Heart right ventricle (tissue), 16 donors: ENCODE data around the gene LGALS1. TPM values are rescaled to one million over a fixed set of nuclear protein-coding genes. Genes with fewer than 3 reads are reported as not detected.
A peak's percentile ranks its signal among the peaks of the same experiment; 100 is the strongest.

Experiments
- ATAC-seq, 8 donors: fragments of 200-7000 bp; cut with Tn5 transposase; one replicate each; pipeline ENCODE4 v1.9.1; 2020; ENCODE audit warnings: mild to moderate bottlenecking in 8 of 8, moderate library complexity in 8 of 8, moderate number of reproducible peaks in 1 of 8
- DNase-seq, 2 donors: peaks; one replicate each; pipeline ENCODE4 v3.0.0-alpha.2; 2020
- H3K27ac ChIP-seq, 10 donors: fragments of 200-600 bp; sonication (generic) in 2 of 10; one replicate each; pipeline versions ENCODE4 v1.5.0 to v1.8.0; 2020 to 2022; ENCODE audit warnings: mild to moderate bottlenecking in 3 of 10
- H3K27me3 ChIP-seq, 7 donors: fragments of 200-600 bp; one replicate each; pipeline ENCODE4 v1.8.0; 2021 to 2022; ENCODE audit warnings: mild to moderate bottlenecking in 2 of 7
- H3K36me3 ChIP-seq, 9 donors: fragments of 200-600 bp; sonication (generic) in 1 of 9; one replicate each; pipeline versions ENCODE4 v1.5.0 to v1.8.0; 2020 to 2022; ENCODE audit warnings: mild to moderate bottlenecking in 2 of 9
- H3K4me1 ChIP-seq, 9 donors: fragments of 200-600 bp; sonication (generic) in 1 of 9; one replicate each; pipeline versions ENCODE4 v1.5.0 to v1.8.0; 2020 to 2022; ENCODE audit warnings: mild to moderate bottlenecking in 4 of 9
- H3K4me3 ChIP-seq, 10 donors: fragments of 200-600 bp; sonication (generic) in 2 of 10; one replicate each; pipeline versions ENCODE4 v1.5.0 to v1.8.0; 2020 to 2022; ENCODE audit warnings: mild to moderate bottlenecking in 7 of 10, moderate library complexity in 2 of 10
- H3K9me3 ChIP-seq, 11 donors: fragments of 200-600 bp in 10 of 11; sonication (generic) in 2 of 11; one replicate each; pipeline versions ENCODE4 v1.5.0 to v1.8.0; 2013 to 2022; ENCODE audit warnings: mild to moderate bottlenecking in 2 of 11, control low read depth in 1 of 11, moderate library complexity in 1 of 11
- CTCF ChIP-seq, 9 donors: fragments of 200-600 bp; sonication (generic) in 2 of 9; IDR thresholded peaks; one replicate each; pipeline versions ENCODE4 v1.5.0 to v1.8.0; 2021 to 2022; ENCODE audit warnings: antibody characterized with exemption in 9 of 9, mild to moderate bottlenecking in 5 of 9, moderate library complexity in 1 of 9
- WGBS, 2 donors: extraction: QIAGEN DNeasy Blood & Tissue Kit; methylation state at CpG; one replicate each; pipeline ENCODE4 v1.1.7; 2013; ENCODE audit warnings: inconsistent platforms in 1 of 2; 5-methylcytosine and 5-hydroxymethylcytosine counted together
- intact Hi-C, 10 donors: fragments of 100-400 bp; cut with DNase I; formaldehyde crosslinking; loops; one replicate each; pipeline versions ENCODE4 v1.11.1 to v1.14.2; 2022
- polyA plus RNA-seq, 2 donors: library from polyadenylated mRNA; stranded (reverse); fragments of 200-250 nt; gene quantifications; one replicate each; pipeline ENCODE4 v1.2.3, GENCODE V29; 2013
- total RNA-seq, 10 donors: library from RNA; stranded (reverse); fragmentation: NEBNext Ultra II Directional in 3 of 10; extraction: Animal tissue kit (Norgen Biotek cat#: 25700) in 3 of 10; gene quantifications; one replicate each; pipeline versions ENCODE4 v1.2.1 to v1.2.4, GENCODE V29; 2021 to 2023
- donor health status: Arrhythmogenic right ventricular cardiomyopathy.
- donor health status: ischemic (EF 13 %, LVEDD 7.1; RV severe dilation, severe dysfunction).
- donor health status: healthy with polysubstance abuse.
- donor health status: DM: no; HTN: yes; CAD: no.
- donor health status: DM: no; HTN: no; CAD: no.
- donor health status: ischemic (EF 25% LVEDD 6.9; RV normal size, moderate dysfunction).
- donor health status: ischemic (EF 25% LVEDD 5.7; RV mildly dilated, moderate dysfunction).
- donor health status: healthy.
- donor health status: DM: yes; HTN: yes; CAD: no.
- donor health status: Ischemic cardiomyopathy.
- donor health status: ischemic (EF 35%, LVEDD 5.7; RV mildly dilated, moderate dysfunction).
- donor health status: nonischemic (EF 11% LVEDD 7.7; RV severe dilation, severe dysfunction).
- donor health status: DM: yes; HTN: yes; CAD: no.
- donor health status: PGD.
- donor health status: ischemic (EF 29% LVEDD 5.4; RV normal size, mild dysfunction).
- donor health status: nonischemic (EF 23%, LVEDD 6.1; RV moderate dilation, normal function).

The LGALS1 gene
- total and polyA plus RNA-seq, 12 donors, result 651 to 4,200 (median 803) TPM

- ATAC-seq, result no peak
- no peak for TF ChIP-seq CTCF (IDR thresholded peaks at IDR 0.05)
Measured at GRCh38 chr22:37672920-37673455, 2.4 kb upstream of the LGALS1 start.

GRCh38 chr22:37674248-37674647 is 1.2 kb upstream of the LGALS1 start:
- ATAC-seq, result no peak
- H3K9me3 ChIP-seq, result no peaks in the 10 kb centered on the region
- TF ChIP-seq CTCF (IDR thresholded peaks at IDR 0.05), result no peak
- H3K27ac ChIP-seq, result peak overlapping the region; percentile 88 to 99 (median 95)
- peaks cover 0 to 20% (median 0%) of the 10 kb centered on the region in 9 donors for H3K36me3 ChIP-seq
- H3K4me3 ChIP-seq, result peak overlapping the region in 5 of 10 donors; percentile 21 to 79 (median 73)
- intact Hi-C loops, result loop anchor here in 2 of 10 donors (2.0 kb wide), 2 partner anchors 15 to 79 kb away; partner anchors contain the start of gene PDXP (in 2 of the 2)
- H3K4me1 ChIP-seq, result peaks cover 10 to 51% (median 44%) of the 10 kb centered on the region in 9 donors
- 87 to 94% methylated on average over 12 of the region's 12 CpGs for WGBS, 2 donors
- no peaks in the 10 kb centered on the region for H3K27me3 ChIP-seq
- DNase-seq, result no peak

More at GRCh38 chr22:37672920-37673455, 2.4 kb upstream of the LGALS1 start:
- Histone ChIP-seq H3K27ac (peak overlapping the region in 7 of 10 donors; percentile 13 to 99 (median 95)), H3K27me3 (no peaks in the 10 kb centered on the region), H3K4me3 (no peak overlapping the region), H3K36me3 (peaks cover 0 to 7% (median 0%) of the 10 kb centered on the region in 9 donors), H3K4me1 (peaks cover 10 to 43% (median 38%) of the 10 kb centered on the region in 9 donors), H3K9me3 (no peaks in the 10 kb centered on the region)
- no peak for DNase-seq
- 85 to 90% methylated on average over 11 of the region's 11 CpGs for WGBS, 2 donors
- intact Hi-C loops, result no loop called here

- Histone ChIP-seq H3K36me3 (peaks cover 0 to 38% (median 3%) of the 10 kb centered on the region in 9 donors), H3K9me3 (no peaks in the 10 kb centered on the region), H3K4me1 (peaks cover 10 to 57% (median 48%) of the 10 kb centered on the region in 9 donors), H3K4me3 (peak overlapping the region; percentile 23 to 79 (median 72)), H3K27me3 (no peaks in the 10 kb centered on the region), H3K27ac (peak overlapping the region; percentile 88 to 99 (median 95))
- 8 to 9% methylated on average over 17 of the region's 17 CpGs for WGBS, 2 donors
- DNase-seq (peak; percentile 66 to 70), ATAC-seq (peak; percentile 0 to 52 (median 25))
- intact Hi-C loops, result loop anchor here in 4 of 10 donors (1.0 to 5.0 kb wide), 4 partner anchors 17 to 77 kb away; partner anchors contain the start of gene PDXP (in 4 of the 4)
- TF ChIP-seq CTCF (IDR thresholded peaks at IDR 0.05), result no peak
Measured at GRCh38 chr22:37675930-37676735, 697 bp downstream of the LGALS1 start.

GRCh38 chr22:37676736-37677492 is 1.5 kb downstream of the LGALS1 start:
- WGBS, 2 donors, result 3 to 5% methylated on average over 42 of the region's 42 CpGs
- ATAC-seq (peak; percentile 22 to 62 (median 36)), DNase-seq (peak; percentile 82 to 89)
- H3K4me1 ChIP-seq, result peaks cover 12 to 64% (median 55%) of the 10 kb centered on the region in 9 donors
- H3K4me3 ChIP-seq, result peak overlapping the region; percentile 23 to 79 (median 72)
- H3K9me3 ChIP-seq, result no peaks in the 10 kb centered on the region
- H3K27ac ChIP-seq, result peak overlapping the region; percentile 88 to 99 (median 95)
- no peaks in the 10 kb centered on the region for H3K27me3 ChIP-seq
- TF ChIP-seq CTCF (IDR thresholded peaks at IDR 0.05), result no peak
- intact Hi-C loops, result loop anchor here in 2 of 10 donors (2.0 to 5.0 kb wide), 2 partner anchors 18 to 70 kb away; partner anchors contain the start of gene PDXP (in 1 of the 2)
- H3K36me3 ChIP-seq, result peaks cover 0 to 38% (median 3%) of the 10 kb centered on the region in 9 donors
